GM19324 (cell line): ENCODE measurements around the gene KLHL3.

Source experiments
- ATAC-seq: cut with Tn5 transposase; IDR thresholded peaks from one replicate; pipeline ENCODE4 v1.9.1; 2021; ENCODE audit warnings: mild to moderate bottlenecking, moderate library complexity; ENCODE audit not compliant: unreplicated experiment, low FRiP score

Gene KLHL3

DNA sequence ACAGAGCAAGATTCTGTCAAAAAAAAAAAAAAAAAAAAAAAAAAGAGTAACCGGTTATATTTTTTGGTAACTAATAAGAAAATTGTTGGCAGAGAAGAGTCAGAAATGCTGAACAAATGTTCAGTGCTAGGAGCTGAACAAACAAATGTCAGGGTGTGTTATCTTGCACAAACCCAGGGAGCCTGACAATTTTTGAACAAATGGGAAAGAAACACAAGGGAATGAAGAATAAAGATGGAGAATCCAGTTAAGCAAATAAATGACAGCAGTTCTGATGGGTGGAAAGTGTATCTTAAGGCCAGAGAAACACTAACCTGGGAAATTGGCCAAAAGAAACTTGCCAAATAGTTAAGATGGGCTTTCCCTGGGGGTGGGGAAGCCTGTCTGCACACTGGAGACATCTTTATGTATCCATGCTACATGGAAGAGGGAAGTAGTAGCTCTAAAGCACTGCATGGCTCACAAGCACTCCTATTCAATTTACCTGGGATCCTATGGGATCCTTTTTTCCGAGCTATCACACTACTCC is 23.7 kb downstream of the KLHL3 start:
- ATAC-seq, result no peak

DNA sequence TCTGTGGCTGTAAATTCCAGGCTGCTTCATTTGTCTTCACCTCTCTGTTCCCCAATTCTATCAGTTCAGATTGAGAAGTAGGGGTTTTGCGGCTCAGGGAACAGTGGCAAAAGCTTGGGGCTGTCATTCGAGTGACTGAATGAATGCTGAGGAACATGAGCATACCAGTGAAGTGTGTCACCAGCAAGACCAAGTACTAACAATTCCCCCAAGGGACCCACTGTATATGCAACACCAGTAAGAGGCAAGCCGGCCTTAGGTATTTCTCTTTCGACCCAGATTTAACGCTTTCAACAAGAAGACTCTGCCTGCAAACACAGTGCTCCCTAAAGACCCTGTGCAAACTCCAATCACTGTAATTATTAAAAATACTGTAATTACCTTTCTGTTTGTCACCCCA is 25.8 kb downstream of the KLHL3 start:
- ATAC-seq, result no peak

DNA sequence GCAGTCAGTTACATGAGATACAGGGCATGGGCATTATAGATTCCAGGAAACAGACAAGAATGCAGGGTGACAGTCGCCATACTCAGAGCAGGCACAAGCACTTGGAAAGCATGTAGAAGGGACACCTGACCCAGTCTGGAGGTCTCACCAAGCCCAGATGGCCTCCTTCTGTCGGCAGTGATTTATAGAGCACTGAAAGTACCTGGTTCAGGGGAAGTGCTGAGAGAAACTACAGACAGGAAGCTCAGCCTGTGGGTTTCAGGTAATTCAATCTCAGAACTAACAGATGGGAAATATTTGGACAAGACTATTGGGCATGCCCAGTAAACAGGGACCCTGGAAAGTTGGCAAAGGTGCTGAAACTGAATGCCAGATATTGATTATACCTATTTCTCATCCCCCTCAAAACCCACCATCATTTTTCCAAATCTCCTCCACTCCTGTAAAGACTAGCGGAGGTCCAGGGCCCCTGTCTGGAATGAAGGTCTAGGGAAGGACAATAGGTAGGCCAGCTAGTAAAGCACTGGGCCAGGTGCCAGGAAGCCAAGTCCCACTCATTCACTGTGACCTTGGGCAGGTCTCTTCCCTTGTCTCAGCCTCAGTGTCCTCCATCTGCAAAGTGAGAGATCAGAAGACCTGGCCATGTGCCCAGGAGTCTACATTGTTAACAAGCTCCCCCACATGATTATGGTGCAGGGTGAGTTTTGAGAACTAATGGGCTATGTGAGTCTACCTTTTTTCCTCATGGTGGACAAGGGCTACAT is 26.9 kb downstream of the KLHL3 start:
- no peak for ATAC-seq

DNA sequence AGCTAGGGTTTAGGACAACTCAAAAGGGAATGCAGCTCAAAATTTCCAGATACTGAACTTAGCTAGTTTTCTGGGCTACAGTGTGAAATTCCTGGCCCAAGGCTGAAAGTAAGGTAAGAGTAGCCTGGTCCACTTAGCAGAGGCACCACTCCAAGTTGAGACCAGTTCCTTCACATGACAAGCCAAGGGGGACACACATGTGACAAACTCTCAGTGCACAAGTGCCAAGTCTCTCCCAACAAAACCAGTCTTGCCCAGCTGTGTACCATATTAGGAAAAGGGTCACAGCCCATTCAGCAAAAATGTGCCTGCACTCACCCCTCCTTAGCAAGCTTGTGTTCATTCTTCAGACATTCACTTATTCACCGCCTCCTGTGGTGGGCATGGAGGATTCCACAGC is 27.8 kb downstream of the KLHL3 start:
- no peak for ATAC-seq

DNA sequence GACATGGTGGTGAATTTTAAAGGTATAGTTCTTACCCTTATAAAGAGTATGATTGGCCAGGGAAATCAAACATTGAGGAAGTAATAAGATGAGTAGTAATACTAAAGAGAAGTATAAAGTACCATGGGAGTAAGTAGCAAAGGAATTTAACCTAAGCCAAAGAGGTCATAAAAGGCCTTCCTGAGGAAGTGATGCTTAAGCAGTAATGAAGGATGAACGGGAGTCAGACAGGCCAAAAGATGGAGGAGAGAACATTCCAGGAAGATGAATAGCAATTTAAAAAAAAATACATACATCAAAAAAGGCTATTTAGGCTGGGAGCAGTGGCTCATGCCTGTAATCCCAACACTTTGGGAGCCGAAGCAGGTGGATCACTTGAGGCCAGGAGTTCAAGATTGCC is 29.0 kb downstream of the KLHL3 start:
- ATAC-seq, result no peak

DNA sequence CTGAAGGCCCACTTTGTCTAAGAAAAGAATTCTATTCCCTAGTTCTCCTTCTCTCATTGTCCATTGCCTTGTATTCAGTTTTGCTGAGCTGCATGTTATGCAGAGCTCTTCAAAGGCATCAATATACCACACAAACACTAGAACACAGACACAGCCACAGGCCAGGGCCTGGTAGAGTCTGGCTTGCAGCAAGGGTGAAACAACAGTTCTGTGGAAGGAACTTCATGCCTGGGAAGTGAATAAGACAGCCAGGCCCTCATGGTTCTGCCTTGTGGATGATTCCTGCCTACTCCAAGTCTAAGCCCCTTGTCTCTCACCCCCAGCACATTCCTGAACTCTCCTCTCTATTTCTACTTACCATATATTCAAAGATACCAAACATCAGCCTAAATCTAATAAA is 30.8 kb downstream of the KLHL3 start:
- no peak for ATAC-seq

DNA sequence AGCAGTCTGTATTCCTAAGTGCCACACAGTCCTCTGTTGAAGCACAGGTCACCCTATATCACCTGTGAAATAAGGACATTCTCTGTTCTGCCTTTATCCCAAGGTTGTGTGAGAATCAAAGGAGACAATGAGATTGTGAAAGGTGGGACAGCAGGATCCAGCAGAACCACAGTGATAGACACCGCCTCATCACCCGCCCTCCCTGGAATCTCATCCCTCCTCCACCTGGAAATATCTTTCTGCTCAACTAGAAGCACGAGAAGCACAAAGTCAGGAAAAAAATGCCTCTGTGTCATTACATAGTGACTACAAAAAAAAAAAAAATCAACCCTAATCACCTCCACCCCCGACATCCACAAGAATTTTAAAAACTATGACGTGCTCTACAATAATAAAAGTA is 32.3 kb downstream of the KLHL3 start:
- no peak for ATAC-seq

DNA sequence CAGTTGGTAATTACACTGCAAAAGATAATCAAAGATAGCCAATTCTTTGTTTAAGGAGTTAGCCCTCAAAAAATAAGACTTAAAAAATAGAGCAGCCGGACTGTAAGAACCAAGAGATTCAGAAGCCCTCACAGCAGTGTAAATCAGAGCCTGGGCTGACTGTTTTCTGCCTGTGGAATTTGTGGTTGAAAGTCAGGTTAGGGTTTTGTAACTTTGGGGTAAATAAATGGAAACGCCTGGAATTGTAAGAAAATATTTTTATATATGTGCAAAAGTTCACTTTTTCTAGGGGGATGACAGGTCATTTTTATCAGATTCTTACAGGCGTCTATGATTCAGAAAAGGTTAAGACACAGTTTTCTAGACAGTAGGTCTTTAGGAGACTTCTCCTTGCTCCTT is 35.6 kb downstream of the KLHL3 start:
- ATAC-seq, result no peak

DNA sequence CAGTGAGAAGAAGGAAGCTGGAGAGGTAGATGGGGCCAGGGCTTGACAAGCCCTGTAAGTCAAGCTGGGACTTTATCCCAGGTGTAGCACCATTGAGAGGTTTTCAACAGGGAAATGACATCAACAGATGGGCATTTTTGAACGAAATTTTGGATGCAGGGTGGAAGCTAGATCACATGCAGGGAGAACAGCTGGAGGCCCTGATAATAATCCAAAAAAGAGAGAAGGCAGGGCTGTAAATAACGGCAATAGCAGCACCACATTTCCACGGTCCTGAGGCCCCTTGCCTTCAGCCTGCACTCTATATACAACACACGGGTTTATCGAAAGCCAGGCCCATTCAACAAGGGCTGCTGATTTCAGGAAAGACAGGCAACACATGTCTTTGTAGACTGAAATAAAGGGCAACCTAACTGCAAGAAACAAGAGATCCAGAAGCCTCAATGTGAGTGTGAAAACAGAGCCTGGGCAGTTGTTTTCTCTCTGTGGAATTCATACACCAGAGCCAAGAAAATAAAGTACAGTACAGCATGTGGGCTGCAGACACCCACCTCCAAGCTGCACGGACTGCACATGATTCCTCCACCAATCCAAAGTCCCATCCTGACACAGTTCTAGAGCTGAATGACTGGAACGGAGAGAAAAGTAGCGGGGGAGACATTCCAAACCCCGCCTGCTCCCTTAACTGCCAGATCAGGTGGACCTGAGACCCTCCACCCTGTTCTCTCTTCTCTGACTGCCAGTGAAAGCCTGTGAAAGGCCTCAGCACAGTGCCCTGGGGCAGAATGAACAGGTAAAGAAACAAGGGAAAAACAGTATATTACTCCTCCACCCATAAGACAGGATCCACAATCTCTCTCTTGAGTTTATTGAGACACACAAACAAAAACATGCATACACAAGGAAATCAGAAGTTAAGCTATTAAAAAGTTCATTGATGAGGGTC is 36.3 kb downstream of the KLHL3 start:
- ATAC-seq, result no peak

DNA sequence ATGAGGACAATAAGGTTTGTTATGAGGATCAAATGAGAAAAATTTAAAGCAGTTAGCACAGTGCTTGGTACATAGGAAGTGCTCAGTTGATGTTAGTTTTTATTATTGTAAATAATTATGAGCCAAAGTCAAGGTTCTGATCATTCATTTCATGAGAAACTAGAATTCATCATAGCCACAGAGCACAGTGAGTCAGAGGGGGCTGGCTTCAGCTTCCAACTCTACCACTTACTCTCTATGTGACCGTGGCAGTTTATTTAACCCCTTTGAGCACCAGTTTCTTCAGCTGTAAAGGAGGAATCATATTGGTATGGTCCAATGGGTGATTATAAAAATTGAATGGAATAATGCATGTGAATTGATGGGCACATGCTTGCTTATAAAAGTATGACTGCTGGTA is 39.4 kb downstream of the KLHL3 start:
- ATAC-seq, result no peak

DNA sequence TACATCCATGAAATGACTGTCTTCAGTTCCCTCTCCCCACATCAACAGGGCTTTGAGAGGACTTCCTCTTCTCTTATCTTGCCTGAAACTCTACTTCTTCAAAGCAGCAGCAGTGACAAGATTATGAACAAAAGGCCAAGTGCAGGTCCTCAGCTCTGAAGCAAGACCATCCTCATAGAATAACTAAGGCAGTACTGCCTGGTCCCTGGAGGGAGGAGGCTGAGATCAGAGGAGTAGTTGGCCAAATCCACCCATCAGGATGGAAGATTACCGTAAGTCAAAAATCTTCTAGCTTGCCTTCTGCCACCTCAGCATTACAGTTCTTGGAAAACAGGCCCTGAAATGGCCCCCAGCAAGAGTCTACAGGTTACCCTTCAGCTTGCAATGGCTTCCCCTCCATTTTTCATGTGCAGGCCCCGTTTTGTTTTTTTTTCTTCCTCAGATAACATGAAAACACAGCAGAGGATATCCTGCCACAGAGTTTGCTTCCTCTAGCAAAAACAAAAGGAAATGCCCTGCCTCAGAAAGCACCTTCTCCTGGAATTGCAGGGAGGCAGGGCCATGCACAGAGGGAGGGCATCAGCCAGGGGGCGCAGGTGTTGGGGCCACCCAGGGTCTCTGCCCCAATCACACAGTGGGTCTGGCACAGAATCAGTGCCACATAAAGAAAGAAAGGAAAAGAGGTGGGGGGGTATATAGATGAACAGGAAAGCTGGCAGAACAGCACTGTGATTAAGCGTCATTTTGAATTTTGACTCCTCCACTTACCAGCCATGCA is 40.0 kb downstream of the KLHL3 start:
- no peak for ATAC-seq

DNA sequence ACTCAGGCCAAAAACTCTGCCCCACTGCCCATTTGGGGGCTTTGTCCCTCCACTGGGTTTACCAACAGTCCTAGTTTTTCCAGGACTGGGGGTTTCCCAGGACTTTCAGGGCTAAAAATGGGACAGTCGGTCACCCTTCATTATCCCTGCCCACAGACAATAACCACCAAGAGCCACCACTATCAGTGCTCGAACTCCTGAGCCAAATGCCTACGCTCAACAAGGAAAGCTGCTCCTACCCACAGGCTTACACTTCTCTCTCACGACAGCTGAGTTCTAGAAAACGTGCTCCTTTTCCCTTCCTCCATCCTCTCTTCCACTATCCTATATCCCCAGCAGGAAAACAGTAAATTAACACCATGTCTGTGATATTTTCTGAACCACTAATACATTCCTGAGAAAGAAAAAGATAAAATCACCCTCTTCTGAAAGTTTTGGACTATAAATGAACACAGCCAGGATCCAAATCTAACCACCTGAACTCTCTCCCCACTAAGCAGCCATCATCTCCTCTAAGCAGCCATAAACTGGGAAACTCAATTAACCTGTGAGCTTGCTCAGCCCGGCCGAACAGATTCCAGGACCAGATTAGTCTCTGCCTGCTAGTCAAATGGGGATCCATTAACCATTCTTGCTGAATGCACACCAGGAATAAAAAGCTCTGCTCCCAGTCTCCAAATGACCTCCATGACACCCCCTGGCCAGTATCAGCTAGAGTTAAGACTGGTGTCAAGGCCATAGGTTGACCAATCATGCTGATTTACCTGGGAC is 41.8 kb downstream of the KLHL3 start:
- no peak for ATAC-seq

DNA sequence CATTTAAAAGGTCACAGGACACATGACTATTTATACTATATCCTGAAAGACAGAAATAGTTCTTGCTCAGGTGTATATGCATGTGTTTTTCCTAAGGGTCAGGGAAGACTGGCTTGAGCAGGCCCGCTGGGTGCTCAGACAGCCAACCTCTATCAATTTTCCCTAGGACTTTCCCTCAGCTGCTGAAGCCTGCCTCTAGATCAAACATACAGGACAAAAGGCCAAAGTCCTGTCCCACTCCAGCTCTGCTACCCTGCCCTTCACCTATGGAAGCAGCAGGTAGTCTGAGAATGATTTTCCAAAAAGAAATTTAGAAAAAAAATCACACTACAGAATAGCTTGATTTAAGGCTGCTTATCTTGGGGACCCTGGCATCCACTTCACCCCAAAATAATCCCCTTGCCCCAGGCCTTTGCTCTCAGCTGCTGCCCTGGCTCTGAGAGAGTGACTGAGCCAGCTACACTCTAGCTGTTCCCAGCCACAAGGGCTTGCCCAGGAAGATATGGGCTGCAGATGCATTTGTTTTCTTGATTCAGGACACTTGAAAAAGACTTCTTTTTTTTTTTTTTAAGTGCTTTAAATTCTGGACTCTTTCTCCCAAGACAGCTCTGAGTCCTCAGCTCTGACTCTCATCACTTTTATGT is 42.5 kb downstream of the KLHL3 start:
- no peak for ATAC-seq

DNA sequence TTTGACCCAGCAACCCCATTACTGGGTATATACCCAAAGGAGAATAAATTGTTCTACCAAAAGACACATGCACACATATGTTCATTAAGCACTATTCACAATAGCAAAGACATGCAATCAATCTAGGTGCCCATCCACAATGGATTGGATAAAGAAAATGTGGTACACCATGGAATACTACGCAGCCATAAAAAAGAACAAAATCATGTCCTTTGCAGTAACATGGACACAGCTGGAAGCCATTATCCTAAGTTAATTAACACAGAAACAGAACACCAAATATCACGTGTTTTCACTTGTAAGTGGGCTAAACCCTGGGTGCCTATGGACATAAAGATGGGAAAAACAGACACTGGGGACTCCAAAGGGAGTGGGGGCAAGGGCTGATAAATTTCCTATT is 46.6 kb downstream of the KLHL3 start:
- ATAC-seq, result no peak

DNA sequence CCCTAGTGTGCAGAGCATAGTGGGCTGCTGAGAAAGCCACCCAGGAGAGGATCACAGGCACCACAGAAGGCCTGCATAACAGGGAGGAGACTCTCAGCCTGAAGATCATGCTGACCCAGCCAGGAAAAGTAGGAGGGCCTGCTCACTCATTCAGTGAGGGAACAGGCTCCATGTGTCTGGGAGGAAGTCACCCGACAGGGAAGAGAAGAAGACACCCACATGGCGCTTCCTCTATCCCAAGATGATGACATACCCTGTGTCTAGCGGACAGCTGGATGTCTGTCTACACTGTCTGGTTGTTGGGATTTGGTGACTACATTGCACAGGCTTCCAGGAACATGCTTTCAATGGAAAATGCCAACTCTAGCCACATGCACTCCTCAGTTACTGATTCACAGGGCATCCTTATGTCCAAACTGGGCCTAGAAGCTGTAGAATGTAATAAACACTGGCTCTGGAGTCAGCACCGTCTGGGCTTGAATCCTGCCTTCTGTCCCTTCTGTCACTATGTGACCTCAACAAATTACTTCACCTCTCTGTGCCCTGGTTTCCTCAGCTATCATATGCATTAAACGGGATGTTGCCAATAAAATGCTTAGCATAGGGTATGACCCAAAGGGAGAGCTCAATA is 47.6 kb downstream of the KLHL3 start:
- no peak for ATAC-seq

DNA sequence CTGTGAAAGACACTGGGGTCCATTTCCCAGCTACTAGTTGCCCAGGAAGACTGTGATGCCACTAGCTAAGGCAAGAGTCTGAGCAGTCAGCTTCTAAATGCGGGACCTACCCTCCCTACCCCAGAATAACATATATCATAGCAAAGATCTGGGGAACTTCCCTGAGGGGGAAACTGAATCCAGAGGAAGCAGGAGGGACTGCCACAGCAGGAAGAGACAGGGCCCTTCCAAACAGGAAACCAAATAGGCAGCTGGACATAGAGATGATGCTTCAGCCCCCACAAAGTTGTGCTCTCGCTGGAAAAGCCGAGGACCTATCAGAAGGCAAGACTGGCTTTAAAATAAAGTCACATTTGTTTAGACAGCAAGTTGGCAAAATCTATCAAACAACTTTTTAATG is 51.1 kb downstream of the KLHL3 start:
- ATAC-seq, result no peak

DNA sequence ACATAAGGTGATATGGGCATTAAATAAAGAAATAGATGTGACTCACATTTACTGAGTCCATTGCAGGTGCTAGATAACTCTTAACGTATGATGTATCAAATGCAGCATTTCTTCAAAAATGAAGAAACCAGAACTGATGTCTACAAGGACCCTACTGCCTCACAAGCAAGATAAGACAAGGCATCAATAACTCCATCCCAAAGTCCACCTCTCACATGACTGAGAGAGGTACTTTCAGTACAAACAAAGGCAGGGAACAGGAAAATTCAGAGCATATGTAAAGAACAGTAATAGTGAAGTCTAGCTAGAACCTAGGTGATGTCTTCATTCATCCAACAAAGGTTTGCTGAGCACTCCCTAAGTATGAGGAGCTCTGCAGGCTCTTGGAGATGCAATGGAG is 54.7 kb downstream of the KLHL3 start:
- ATAC-seq, result no peak

DNA sequence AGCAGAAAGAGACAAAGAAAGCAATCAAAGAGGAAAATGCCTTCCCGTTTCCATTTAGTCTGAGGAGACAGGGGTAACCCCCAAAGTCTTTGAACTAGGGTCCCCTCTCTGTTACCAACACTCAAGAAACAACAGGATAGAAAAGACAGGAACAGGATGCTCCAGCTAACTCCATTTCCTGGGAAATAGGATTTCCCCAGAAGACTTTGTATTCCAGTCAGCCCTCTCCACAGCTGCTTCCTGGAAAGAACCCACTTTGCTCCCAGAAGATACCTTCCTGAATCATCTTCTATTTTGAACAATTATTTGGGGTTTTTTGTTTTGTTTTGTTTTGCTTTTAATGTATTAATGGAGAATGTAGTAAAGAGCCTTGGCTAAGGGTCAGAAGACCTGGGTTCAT is 56.0 kb downstream of the KLHL3 start:
- no peak for ATAC-seq

DNA sequence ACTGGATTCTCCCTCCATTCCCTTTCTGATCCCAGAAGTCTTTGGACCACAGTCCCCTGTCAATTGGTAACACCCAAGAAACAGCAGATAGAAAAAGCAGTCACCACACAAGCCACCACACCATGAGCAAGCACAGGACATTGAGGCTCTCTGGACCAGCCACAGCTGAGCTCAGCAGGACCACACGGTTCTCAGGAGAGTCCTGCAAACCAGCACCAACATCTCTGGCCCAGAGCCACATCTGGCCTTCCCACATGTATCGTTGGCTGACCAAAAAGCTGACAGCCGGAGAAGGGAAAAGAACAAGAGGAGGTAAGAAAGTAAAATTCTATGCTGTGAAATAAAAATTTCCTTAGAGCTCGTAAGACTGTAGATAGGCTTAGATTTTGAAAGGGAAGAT is 56.7 kb downstream of the KLHL3 start:
- ATAC-seq, result no peak
